Neutrophil (primary cell): ENCODE data around the gene R3HDM4.

Source experiments
- H3K27ac ChIP-seq: fragments of 200-600 bp; sonication (generic); 2 replicates; pipeline ENCODE4 v1.5.1; 2016; ENCODE audit warnings: mild to moderate bottlenecking, moderate library complexity
- H3K27me3 ChIP-seq: fragments of 200-600 bp; sonication (generic); 2 replicates; pipeline ENCODE4 v1.6.0; 2016; ENCODE audit warnings: mild to moderate bottlenecking
- H3K36me3 ChIP-seq: fragments of 200-600 bp; sonication (generic); 2 replicates; pipeline ENCODE4 v1.5.1; 2017
- H3K4me1 ChIP-seq, 2 experiments: fragments of 200-600 bp in 1 of 2; sonication (generic) in 1 of 2; 1 replicate in 1 of 2; 2 replicates in 1 of 2; pipeline versions ENCODE4 v1.5.1 to v1.6.1; 2013 to 2016; ENCODE audit warnings: low read depth in 1 of 2, low read length in 1 of 2, mild to moderate bottlenecking in 1 of 2, moderate library complexity in 1 of 2; ENCODE audit not compliant: control insufficient read depth in 1 of 2, insufficient read depth in 1 of 2
- H3K4me3 ChIP-seq, 2 experiments: fragments of 200-600 bp in 1 of 2; sonication (generic) in 1 of 2; 1 replicate in 1 of 2; 2 replicates in 1 of 2; pipeline ENCODE4 v1.5.1; 2013 to 2016; ENCODE audit warnings: low read depth in 1 of 2, low read length in 1 of 2, mild to moderate bottlenecking in 1 of 2, moderate library complexity in 1 of 2
- H3K9me3 ChIP-seq: fragments of 200-600 bp; sonication (generic); 2 replicates; pipeline ENCODE4 v1.5.1; 2016
- CTCF ChIP-seq: fragments of 200-600 bp; sonication (generic); IDR thresholded peaks from 2 replicates; pipeline ENCODE4 v1.5.1; 2016; ENCODE audit warnings: antibody characterized with exemption

R3HDM4 gene

GRCh38 chr19:912181-913079 lies 589 bp downstream of the R3HDM4 start:
- H3K9me3 ChIP-seq: no peaks in the 10 kb centered on the region
- TF ChIP-seq CTCF: no peak
- H3K27ac ChIP-seq: peak overlapping the region; percentile 100
- H3K4me1 ChIP-seq: peaks cover 73 to 85% of the 10 kb centered on the region in 2 experiments
- H3K4me3 ChIP-seq: peak overlapping the region; percentile 68 to 76
- peaks cover 15% of the 10 kb centered on the region for H3K27me3 ChIP-seq
- peaks cover 21% of the 10 kb centered on the region for H3K36me3 ChIP-seq

- no peak for TF ChIP-seq CTCF
- Histone ChIP-seq H3K4me1 (peaks cover 75 to 85% of the 10 kb centered on the region in 2 experiments), H3K9me3 (no peaks in the 10 kb centered on the region), H3K27me3 (peaks cover 5% of the 10 kb centered on the region), H3K4me3 (peak overlapping the region; percentile 66 to 68), H3K36me3 (peaks cover 21% of the 10 kb centered on the region), H3K27ac (peak overlapping the region; percentile 100)
These were observed 1.6 kb downstream of the R3HDM4 start for GRCh38 chr19:911197-912033.

- H3K4me1 ChIP-seq: peaks cover 60 to 67% of the 10 kb centered on the region in 2 experiments
These were observed 5.7 kb downstream of the R3HDM4 start for GRCh38 chr19:907183-907853.

GRCh38 chr19:906480-906879 lies 6.5 kb downstream of the R3HDM4 start:
- TF ChIP-seq CTCF: no peak
- Histone ChIP-seq H3K36me3 (peaks cover 52% of the 10 kb centered on the region), H3K9me3 (no peaks in the 10 kb centered on the region), H3K4me3 (peak overlapping the region; percentile 66 to 68), H3K27me3 (no peaks in the 10 kb centered on the region), H3K27ac (peak overlapping the region; percentile 100), H3K4me1 (peaks cover 58 to 64% of the 10 kb centered on the region in 2 experiments)

More at GRCh38 chr19:907183-907853, 5.7 kb downstream of the R3HDM4 start:
- H3K27me3 ChIP-seq: no peaks in the 10 kb centered on the region
- peak overlapping the region; percentile 100 for H3K27ac ChIP-seq
- H3K9me3 ChIP-seq: no peaks in the 10 kb centered on the region
- H3K4me3 ChIP-seq: peak overlapping the region; percentile 66 to 68
- peak; percentile 31 for TF ChIP-seq CTCF
- peaks cover 47% of the 10 kb centered on the region for H3K36me3 ChIP-seq

- H3K27ac ChIP-seq: peak overlapping the region; percentile 13
- H3K4me3 ChIP-seq: no peak overlapping the region
- peaks cover 45 to 58% of the 10 kb centered on the region in 2 experiments for H3K4me1 ChIP-seq
- TF ChIP-seq CTCF: no peak
- H3K36me3 ChIP-seq: peaks cover 53% of the 10 kb centered on the region
- no peaks in the 10 kb centered on the region for H3K27me3 ChIP-seq
- H3K9me3 ChIP-seq: no peaks in the 10 kb centered on the region
These were observed 8.5 kb downstream of the R3HDM4 start for GRCh38 chr19:904545-904944.
